ENCODE data around the gene CLNK. TPM values are rescaled to one million over a fixed set of nuclear protein-coding genes. Genes with fewer than 3 reads are reported as not detected.

Gene CLNK
- total and polyA plus RNA-seq, 2 of the 13 experiments (the other 11 are each of a cell fraction or from before 2014, with no cell fraction given): not detected

DNA sequence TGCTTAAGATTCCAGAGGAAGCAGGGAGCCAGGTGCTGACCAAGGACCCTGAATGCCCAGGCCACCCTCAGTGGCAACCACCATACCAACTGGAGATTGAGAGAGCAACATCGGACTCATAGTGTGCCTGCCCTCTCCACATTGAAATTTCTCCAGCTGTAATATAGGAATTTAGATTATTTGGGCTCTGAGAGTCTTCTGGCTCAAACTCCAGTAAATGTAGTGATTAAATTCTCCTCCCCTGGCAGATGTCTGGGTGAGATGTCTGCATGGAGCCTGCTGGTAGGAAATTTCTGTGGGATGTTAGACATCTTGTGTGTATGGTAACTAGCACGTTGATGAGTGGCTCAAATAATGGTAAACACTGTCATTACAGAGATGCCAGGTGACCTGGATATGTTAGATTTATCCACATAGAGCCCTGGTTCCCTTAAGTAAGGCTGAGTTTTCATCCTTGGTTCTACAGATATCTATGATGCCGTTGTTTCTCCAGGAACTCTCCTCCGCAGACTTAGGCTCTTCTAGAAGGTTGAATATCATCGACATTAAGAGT, 70.6 kb downstream of the CLNK start:
- no peaks in the 10 kb centered on the region for H3K36me3 ChIP-seq (replicated peaks in 1 of 2; ENCODE audit: control insufficient read depth in 1 of 2, insufficient read depth in 2 of 2, low read length in 2 of 2)
- intact Hi-C loops (cut with micrococcal nuclease; ENCODE audit: unreplicated experiment) (no loop called here), in situ Hi-C loops (cut with HindIII; ENCODE audit: extremely low pct_ligation_motif_present, low pct_unique_long_range_greater_than_20kb) (no loop called here)
- CTCF ChIA-PET (ENCODE audit: low intra/inter-chr PET ratio, low total read pairs): no interaction called here
- DNase-seq (ENCODE audit: low spot score) (no peak), FAIRE-seq (no peak), ATAC-seq (no peak)
- no peak overlapping the region for H3K9ac ChIP-seq (ENCODE audit: insufficient read depth, low read depth, low read length)
- H3K27ac ChIP-seq (ENCODE audit: extremely low read length, insufficient read depth, low read length): no peak overlapping the region
- no peak overlapping the region for H3K4me2 ChIP-seq (ENCODE audit: low read depth, low read length)
- H3K4me3 ChIP-seq (replicated peaks in 1 of 3; ENCODE audit: insufficient read depth in 1 of 3, low read depth in 2 of 3, low read length in 3 of 3): no peak overlapping the region
- POLR2A ChIA-PET: no interaction called here
- H3K27me3 ChIP-seq (ENCODE audit: control insufficient read depth in 1 of 2, insufficient read depth in 2 of 2, low read length in 2 of 2): no peaks in the 10 kb centered on the region
- BruUV-seq (replicated peaks): no TSS peak
- no peaks in the 10 kb centered on the region for H3K9me3 ChIP-seq (ENCODE audit: low read length)
- H2AFZ ChIP-seq (ENCODE audit: low read length): no peak overlapping the region
- no peaks in the 10 kb centered on the region for H4K20me1 ChIP-seq (ENCODE audit: insufficient read depth, low read length)
- H3K4me1 ChIP-seq (ENCODE audit: insufficient read depth, low read length): no peaks in the 10 kb centered on the region
- H3K79me2 ChIP-seq (ENCODE audit: insufficient read depth, low read length): no peaks in the 10 kb centered on the region
- WGBS (ENCODE audit: low lambda C conversion rate): 2% methylated on average over 5 of the region's 5 CpGs
- TF ChIP-seq ZNF639 (CRISPR knock-in tag; conservative IDR thresholded peaks at IDR 0.05) (no peak), ZBTB21 (CRISPR knock-in tag; IDR thresholded peaks at IDR 0.05) (no peak)
- TF ChIP-seq, protein P1, sequence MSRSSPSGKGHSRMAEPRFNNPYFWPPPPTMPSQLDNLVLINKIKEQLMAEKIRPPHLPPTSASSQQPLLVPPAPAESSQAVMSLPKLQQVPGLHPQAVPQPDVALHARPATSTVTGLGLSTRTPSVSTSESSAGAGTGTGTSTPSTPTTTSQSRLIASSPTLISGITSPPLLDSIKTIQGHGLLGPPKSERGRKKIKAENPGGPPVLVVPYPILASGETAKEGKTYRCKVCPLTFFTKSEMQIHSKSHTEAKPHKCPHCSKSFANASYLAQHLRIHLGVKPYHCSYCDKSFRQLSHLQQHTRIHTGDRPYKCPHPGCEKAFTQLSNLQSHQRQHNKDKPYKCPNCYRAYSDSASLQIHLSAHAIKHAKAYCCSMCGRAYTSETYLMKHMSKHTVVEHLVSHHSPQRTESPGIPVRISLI (CRISPR knock-in tag; IDR thresholded peaks at IDR 0.05; ENCODE audit: borderline replicate concordance): no peak

- Histone ChIP-seq H3K4me1 (ENCODE audit: insufficient read depth, low read length) (no peaks in the 10 kb centered on the region), H3K27ac (ENCODE audit: extremely low read length, insufficient read depth, low read length) (no peak overlapping the region), H4K20me1 (ENCODE audit: insufficient read depth, low read length) (no peaks in the 10 kb centered on the region), H3K9ac (ENCODE audit: insufficient read depth, low read depth, low read length) (no peak overlapping the region), H3K4me3 (replicated peaks in 1 of 3; ENCODE audit: insufficient read depth in 1 of 3, low read depth in 2 of 3, low read length in 3 of 3) (no peak overlapping the region), H3K9me3 (ENCODE audit: low read length) (no peaks in the 10 kb centered on the region), H3K4me2 (ENCODE audit: low read depth, low read length) (no peak overlapping the region), H3K79me2 (ENCODE audit: insufficient read depth, low read length) (no peaks in the 10 kb centered on the region), H2AFZ (ENCODE audit: low read length) (no peak overlapping the region), H3K36me3 (replicated peaks in 1 of 2; ENCODE audit: control insufficient read depth in 1 of 2, insufficient read depth in 2 of 2, low read length in 2 of 2) (no peaks in the 10 kb centered on the region), H3K27me3 (ENCODE audit: control insufficient read depth in 1 of 2, insufficient read depth in 2 of 2, low read length in 2 of 2) (no peaks in the 10 kb centered on the region)
- CTCF ChIA-PET (ENCODE audit: low intra/inter-chr PET ratio, low total read pairs): no interaction called here
- intact Hi-C loops (cut with micrococcal nuclease; ENCODE audit: unreplicated experiment) (no loop called here), in situ Hi-C loops (cut with HindIII; ENCODE audit: extremely low pct_ligation_motif_present, low pct_unique_long_range_greater_than_20kb) (no loop called here)
- no TSS peak for BruUV-seq (replicated peaks)
- POLR2A ChIA-PET: no interaction called here
- no peak for ATAC-seq
- DNase-seq (ENCODE audit: low spot score): no peak
- no peak for FAIRE-seq
- WGBS (ENCODE audit: low lambda C conversion rate): 0% methylated on average over 1 of the region's 2 CpGs
- TF ChIP-seq ZNF576 (CRISPR knock-in tag; IDR thresholded peaks at IDR 0.05) (no peak), ZNF3 (CRISPR knock-in tag; IDR thresholded peaks at IDR 0.05) (no peak), ZBTB8A (CRISPR knock-in tag; IDR thresholded peaks at IDR 0.05; ENCODE audit: borderline replicate concordance, low read depth) (no peak), ZNF652 (CRISPR knock-in tag; IDR thresholded peaks at IDR 0.05; ENCODE audit: borderline replicate concordance, low read depth) (no peak), HNF4A (CRISPR knock-in tag; IDR thresholded peaks at IDR 0.05) (no peak), KLF13 (CRISPR knock-in tag; IDR thresholded peaks at IDR 0.05) (no peak), YY1 (IDR thresholded peaks at IDR 0.05; ENCODE audit: insufficient read depth, insufficient replicate concordance, low read depth, low read length) (no peak)
- TF ChIP-seq, protein P2, sequence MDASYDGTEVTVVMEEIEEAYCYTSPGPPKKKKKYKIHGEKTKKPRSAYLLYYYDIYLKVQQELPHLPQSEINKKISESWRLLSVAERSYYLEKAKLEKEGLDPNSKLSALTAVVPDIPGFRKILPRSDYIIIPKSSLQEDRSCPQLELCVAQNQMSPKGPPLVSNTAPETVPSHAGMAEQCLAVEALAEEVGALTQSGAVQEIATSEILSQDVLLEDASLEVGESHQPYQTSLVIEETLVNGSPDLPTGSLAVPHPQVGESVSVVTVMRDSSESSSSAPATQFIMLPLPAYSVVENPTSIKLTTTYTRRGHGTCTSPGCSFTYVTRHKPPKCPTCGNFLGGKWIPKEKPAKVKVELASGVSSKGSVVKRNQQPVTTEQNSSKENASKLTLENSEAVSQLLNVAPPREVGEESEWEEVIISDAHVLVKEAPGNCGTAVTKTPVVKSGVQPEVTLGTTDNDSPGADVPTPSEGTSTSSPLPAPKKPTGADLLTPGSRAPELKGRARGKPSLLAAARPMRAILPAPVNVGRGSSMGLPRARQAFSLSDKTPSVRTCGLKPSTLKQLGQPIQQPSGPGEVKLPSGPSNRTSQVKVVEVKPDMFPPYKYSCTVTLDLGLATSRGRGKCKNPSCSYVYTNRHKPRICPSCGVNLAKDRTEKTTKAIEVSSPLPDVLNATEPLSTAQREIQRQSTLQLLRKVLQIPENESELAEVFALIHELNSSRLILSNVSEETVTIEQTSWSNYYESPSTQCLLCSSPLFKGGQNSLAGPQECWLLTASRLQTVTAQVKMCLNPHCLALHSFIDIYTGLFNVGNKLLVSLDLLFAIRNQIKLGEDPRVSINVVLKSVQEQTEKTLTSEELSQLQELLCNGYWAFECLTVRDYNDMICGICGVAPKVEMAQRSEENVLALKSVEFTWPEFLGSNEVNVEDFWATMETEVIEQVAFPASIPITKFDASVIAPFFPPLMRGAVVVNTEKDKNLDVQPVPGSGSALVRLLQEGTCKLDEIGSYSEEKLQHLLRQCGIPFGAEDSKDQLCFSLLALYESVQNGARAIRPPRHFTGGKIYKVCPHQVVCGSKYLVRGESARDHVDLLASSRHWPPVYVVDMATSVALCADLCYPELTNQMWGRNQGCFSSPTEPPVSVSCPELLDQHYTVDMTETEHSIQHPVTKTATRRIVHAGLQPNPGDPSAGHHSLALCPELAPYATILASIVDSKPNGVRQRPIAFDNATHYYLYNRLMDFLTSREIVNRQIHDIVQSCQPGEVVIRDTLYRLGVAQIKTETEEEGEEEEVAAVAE (CRISPR knock-in tag; IDR thresholded peaks at IDR 0.05; ENCODE audit: borderline replicate concordance): no peak
Observed at GRCh38 chr4:10612476-10612875, 72.1 kb downstream of the CLNK start.
